Tibial artery (tissue), 4 donors: ENCODE data around the gene THYN1.

Source experiments
- DNase-seq, 2 donors: peaks; one replicate each; pipeline ENCODE4 v3.0.0-alpha.2; 2019
- H3K27ac ChIP-seq, 2 donors: fragments of 200-600 bp; sonication (generic) in 1 of 2; 1 replicate in 1 of 2; 2 replicates in 1 of 2; pipeline ENCODE4 v1.5.1; 2018 to 2019; ENCODE audit warnings: mild to moderate bottlenecking in 1 of 2
- H3K27me3 ChIP-seq, 2 donors: fragments of 200-600 bp; sonication (generic) in 1 of 2; one replicate each; pipeline versions ENCODE4 v1.5.1 to v1.6.0; 2016 to 2019
- H3K36me3 ChIP-seq, 3 donors: fragments of 200-600 bp; sonication (generic) in 2 of 3; one replicate each; pipeline ENCODE4 v1.5.1; 2016 to 2019; ENCODE audit warnings: mild to moderate bottlenecking in 2 of 3
- H3K4me1 ChIP-seq, 4 donors: fragments of 200-600 bp; sonication (generic) in 2 of 4; 1 replicate in 3 of 4; 2 replicates in 1 of 4; pipeline ENCODE4 v1.5.1; 2016 to 2019
- H3K4me3 ChIP-seq, 2 donors: fragments of 200-600 bp; sonication (generic) in 1 of 2; 1 replicate in 1 of 2; 2 replicates in 1 of 2; pipeline ENCODE4 v1.5.1; 2018 to 2019; ENCODE audit warnings: mild to moderate bottlenecking in 2 of 2
- H3K9me3 ChIP-seq, 3 donors: fragments of 200-600 bp; sonication (generic) in 1 of 3; one replicate each; pipeline ENCODE4 v1.5.1; 2016 to 2019
- intact Hi-C: fragments of 100-400 bp; cut with DNase I; formaldehyde crosslinking; loops from one replicate; pipeline ENCODE4 v1.15.0; 2023; ENCODE audit warnings: low total_unique reads
- TF ChIP-seq, protein P1 (sequence below), 2 experiments: fragments of 200-600 bp in 1 of 2; fragments of 450-650 bp in 1 of 2; IDR thresholded peaks; one replicate each; pipeline ENCODE4 v1.5.1; 2017 to 2019; ENCODE audit warnings: antibody characterized with exemption in 2 of 2, mild to moderate bottlenecking in 1 of 2, moderate library complexity in 1 of 2

The THYN1 gene

DNA sequence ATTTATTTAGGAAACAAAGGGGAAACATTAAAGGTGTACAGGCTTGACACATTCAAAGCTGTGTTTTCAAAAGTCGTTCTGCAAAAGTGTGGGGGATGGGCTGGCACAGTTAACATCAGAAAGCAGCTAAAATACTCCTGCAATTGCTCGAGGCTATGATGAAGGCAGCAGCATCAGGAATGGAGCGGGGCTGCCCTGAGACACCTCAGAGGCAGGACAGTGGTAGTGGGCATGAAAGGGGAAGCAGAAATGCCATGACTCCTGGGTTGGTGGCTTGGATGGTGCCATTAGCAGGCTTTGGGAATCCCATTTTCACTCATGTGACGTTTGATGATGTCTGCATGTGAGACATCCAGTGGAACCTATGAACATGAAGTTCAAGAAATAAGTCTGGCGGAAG is 30.0 kb downstream of the THYN1 start:
- no peaks in the 10 kb centered on the region for H3K9me3 ChIP-seq
- intact Hi-C loops = no loop called here
- peaks cover 0 to 36% (median 28%) of the 10 kb centered on the region in 4 donors for H3K4me1 ChIP-seq
- TF ChIP-seq, protein P1, sequence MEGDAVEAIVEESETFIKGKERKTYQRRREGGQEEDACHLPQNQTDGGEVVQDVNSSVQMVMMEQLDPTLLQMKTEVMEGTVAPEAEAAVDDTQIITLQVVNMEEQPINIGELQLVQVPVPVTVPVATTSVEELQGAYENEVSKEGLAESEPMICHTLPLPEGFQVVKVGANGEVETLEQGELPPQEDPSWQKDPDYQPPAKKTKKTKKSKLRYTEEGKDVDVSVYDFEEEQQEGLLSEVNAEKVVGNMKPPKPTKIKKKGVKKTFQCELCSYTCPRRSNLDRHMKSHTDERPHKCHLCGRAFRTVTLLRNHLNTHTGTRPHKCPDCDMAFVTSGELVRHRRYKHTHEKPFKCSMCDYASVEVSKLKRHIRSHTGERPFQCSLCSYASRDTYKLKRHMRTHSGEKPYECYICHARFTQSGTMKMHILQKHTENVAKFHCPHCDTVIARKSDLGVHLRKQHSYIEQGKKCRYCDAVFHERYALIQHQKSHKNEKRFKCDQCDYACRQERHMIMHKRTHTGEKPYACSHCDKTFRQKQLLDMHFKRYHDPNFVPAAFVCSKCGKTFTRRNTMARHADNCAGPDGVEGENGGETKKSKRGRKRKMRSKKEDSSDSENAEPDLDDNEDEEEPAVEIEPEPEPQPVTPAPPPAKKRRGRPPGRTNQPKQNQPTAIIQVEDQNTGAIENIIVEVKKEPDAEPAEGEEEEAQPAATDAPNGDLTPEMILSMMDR (IDR thresholded peaks at IDR 0.05) = no peak
- H3K36me3 ChIP-seq = peaks cover 0 to 16% (median 7%) of the 10 kb centered on the region in 3 donors
- H3K27ac ChIP-seq = no peak overlapping the region
- peak overlapping the region; percentile 74 to 86 for H3K4me3 ChIP-seq
- H3K27me3 ChIP-seq = no peaks in the 10 kb centered on the region
- DNase-seq = no peak

DNA sequence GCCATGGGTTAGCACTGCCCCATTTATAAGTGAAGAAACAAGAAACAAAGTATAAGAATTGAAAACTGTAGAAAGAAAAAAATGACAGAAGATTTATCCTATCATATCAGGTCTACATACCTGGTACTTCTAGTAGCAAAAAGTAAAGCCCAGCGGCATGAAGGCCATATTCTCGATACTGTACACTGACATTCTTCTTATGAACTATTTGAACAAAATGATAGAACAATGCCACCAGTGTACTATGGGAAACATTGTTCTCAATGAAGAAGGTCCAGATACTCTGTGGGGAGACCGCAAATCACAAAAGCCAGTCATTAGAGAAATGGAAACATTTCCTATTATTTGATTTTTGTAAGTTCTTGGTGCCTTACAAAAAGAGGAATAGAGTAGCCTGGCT is 36.3 kb downstream of the THYN1 start:
- H3K4me1 ChIP-seq = no peaks in the 10 kb centered on the region
- no peak overlapping the region for H3K4me3 ChIP-seq
- no peak for DNase-seq
- intact Hi-C loops = no loop called here
- no peaks in the 10 kb centered on the region for H3K27me3 ChIP-seq
- TF ChIP-seq, protein P1 (IDR thresholded peaks at IDR 0.05) = no peak
- no peak overlapping the region for H3K27ac ChIP-seq
- H3K9me3 ChIP-seq = no peaks in the 10 kb centered on the region
- peaks cover 0 to 47% (median 7%) of the 10 kb centered on the region in 3 donors for H3K36me3 ChIP-seq

DNA sequence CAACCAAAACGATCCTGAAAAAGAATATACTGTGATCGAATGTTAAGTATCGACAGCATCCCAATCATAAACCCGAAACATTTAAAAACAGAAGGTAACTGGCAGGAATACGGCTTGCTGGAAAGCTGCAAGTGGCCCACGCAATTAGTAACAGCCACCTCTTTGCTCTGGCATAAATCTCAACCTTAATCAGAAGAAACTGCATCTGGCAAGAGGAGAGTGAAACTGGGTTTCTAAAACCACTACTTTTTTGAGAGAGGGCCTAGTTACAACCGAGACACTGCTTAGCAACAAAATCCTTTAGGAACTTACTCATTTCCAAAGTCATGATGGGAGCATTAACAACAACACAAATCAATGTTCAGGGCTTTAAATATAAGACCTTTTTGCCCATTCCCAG is 37.3 kb downstream of the THYN1 start:
- H3K27ac ChIP-seq = no peak overlapping the region
- intact Hi-C loops = no loop called here
- no peak for DNase-seq

DNA sequence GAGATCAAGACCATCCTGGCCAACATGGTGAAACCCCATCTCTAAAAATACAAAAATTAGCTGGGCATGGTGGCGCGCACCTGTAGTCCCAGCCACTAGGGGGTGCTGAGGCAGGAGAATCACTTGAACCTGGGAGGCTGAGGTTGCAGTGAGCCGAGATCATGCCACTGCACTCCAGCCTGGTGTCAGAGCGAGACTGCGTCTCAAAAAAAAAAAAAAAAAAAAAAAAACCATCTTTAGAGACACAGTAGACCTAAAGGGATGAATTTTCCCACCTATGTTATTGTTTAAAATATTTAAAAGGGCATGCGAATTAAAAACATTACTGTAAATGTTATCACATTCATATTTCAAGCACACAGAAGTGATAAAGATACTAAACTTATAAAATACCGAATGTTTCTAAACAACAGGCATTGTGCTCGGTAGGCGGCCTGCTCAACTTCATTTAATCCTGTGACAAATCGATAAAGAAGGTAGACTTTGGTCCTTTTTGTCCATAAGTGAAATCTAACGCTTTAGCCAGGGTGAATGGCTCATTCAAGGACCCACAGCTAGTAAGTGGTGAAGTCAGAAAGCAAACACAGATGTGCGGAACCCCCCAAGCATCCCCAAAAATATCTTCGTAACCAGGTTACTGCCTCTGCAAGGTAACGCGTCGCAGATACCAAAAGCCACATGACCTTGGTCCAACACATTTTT is 45.5 kb downstream of the THYN1 start:
- intact Hi-C loops = no loop called here
- Histone ChIP-seq H3K27me3 (no peaks in the 10 kb centered on the region), H3K4me3 (no peak overlapping the region), H3K36me3 (peaks cover 44 to 59% (median 50%) of the 10 kb centered on the region in 3 donors), H3K9me3 (no peaks in the 10 kb centered on the region), H3K27ac (no peak overlapping the region), H3K4me1 (no peaks in the 10 kb centered on the region)
- DNase-seq = no peak
- TF ChIP-seq, protein P1 (IDR thresholded peaks at IDR 0.05) = peak; percentile 42 to 57

More for the DNA sequence above, 37.3 kb downstream of the THYN1 start:
- Histone ChIP-seq H3K36me3 (peaks cover 0 to 47% (median 7%) of the 10 kb centered on the region in 3 donors), H3K4me1 (no peaks in the 10 kb centered on the region), H3K27me3 (no peaks in the 10 kb centered on the region), H3K4me3 (no peak overlapping the region), H3K9me3 (no peaks in the 10 kb centered on the region)
- TF ChIP-seq, protein P1 (IDR thresholded peaks at IDR 0.05) = no peak

DNA sequence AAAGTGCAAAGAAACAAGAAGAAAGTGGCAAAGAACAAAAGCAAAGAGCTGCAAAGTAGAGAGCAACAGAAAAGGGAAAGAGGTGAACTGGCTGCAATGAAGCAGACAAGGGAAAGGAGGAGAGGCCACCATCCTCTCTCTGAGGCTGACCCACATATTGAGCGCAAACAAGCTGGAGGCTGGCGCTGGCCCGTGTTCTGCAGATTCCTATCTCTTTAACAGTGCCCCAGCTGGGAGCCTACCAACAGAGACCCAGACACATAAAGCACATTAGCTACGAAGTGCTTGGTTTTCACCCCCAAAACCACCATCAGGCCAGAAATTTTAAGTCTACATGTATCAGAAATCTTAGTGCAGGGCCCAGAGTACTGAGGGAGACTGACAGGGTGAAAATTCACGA is 47.0 kb downstream of the THYN1 start:
- intact Hi-C loops = no loop called here
- TF ChIP-seq, protein P1 (IDR thresholded peaks at IDR 0.05) = no peak
- no peak for DNase-seq
- no peak overlapping the region for H3K27ac ChIP-seq
- peaks cover 55 to 68% (median 61%) of the 10 kb centered on the region in 3 donors for H3K36me3 ChIP-seq
- H3K4me3 ChIP-seq = no peak overlapping the region
- H3K4me1 ChIP-seq = no peaks in the 10 kb centered on the region
- no peaks in the 10 kb centered on the region for H3K27me3 ChIP-seq
- H3K9me3 ChIP-seq = no peaks in the 10 kb centered on the region
